GM12875 (cell line): ENCODE results near the gene GPR55.

Source experiments
- H3K4me3 ChIP-seq: one replicate; pipeline ENCODE4 v1.5.1; 2011; ENCODE audit warnings: low read depth, low read length, control low read depth
- CTCF ChIP-seq: IDR thresholded peaks from 2 replicates; pipeline ENCODE4 v1.5.1; 2011; ENCODE audit warnings: low read depth, mild to moderate bottlenecking, control low read depth, inconsistent platforms, low read length, moderate library complexity, borderline replicate concordance; ENCODE audit not compliant: insufficient read depth

The GPR55 gene

GRCh38 chr2:230950874-230951339 is 25.9 kb upstream of the GPR55 start:
- no peak for TF ChIP-seq CTCF
- no peak overlapping the region for H3K4me3 ChIP-seq

- H3K4me3 ChIP-seq = no peak overlapping the region
- no peak for TF ChIP-seq CTCF
Measured at GRCh38 chr2:230949966-230950873, 25.2 kb upstream of the GPR55 start.

GRCh38 chr2:230947908-230948365 is 22.9 kb upstream of the GPR55 start:
- H3K4me3 ChIP-seq = peak overlapping the region; percentile 8
- TF ChIP-seq CTCF = no peak

- no peak for TF ChIP-seq CTCF
- peak overlapping the region; percentile 1 for H3K4me3 ChIP-seq
Measured at GRCh38 chr2:230947235-230947576, 22.2 kb upstream of the GPR55 start.

- H3K4me3 ChIP-seq = peak overlapping the region; percentile 32
- TF ChIP-seq CTCF = no peak
Measured at GRCh38 chr2:230946429-230947234, 21.6 kb upstream of the GPR55 start.

- H3K4me3 ChIP-seq = peak overlapping the region; percentile 64
- TF ChIP-seq CTCF = no peak
Measured at GRCh38 chr2:230944757-230945372, 19.8 kb upstream of the GPR55 start.
